DMS53 (cell line): Measurements from ENCODE around the gene KCTD11.
"Not testable (repeated sequence)": the region's sequence is repeated elsewhere in the genome, so short reads cannot be mapped to it uniquely, and the experiment has no call there.

Experiments used
- DNase-seq: peaks from one replicate; lab custom pipeline; 2025; lab: John Stamatoyannopoulos, UW

The KCTD11 gene

DNA sequence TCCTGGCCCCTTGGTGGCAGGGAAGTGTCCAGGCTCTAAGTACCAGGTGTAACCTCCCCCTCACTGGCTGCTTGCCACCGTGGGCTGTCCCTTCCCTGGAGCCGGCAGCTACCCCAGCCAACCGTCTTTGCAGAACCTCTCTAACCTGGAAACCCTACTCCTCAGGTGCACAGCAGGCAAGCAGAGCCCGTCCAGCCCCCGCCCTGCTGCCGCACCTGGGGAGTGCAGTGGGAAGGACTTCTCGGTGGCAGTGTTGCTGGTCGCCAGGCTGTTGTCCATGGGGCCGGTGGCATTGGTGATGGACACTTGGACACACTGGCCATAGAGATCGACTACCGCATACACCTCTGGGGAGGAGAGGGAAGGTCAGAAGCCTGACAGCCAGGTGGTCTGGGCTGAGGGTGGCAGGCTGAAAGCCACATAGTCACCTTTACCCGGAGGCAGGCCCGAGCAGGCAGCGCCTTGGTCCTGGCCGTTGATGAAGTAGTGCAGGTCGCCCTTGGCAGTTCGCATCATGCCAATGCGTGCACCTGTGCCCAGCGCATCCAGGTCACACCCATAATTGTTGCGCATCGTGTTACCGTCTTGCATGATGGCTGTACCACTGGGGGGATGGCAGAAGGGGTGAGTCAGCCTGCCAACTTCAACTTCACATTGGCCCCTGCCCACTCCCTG, 29.3 kb upstream of the KCTD11 start:
- DNase-seq = no peak

GRCh38 chr17:7323731-7324437, 28.1 kb upstream of the KCTD11 start:
- peak; percentile 58 for DNase-seq

GRCh38 chr17:7324438-7324779, 27.6 kb upstream of the KCTD11 start:
- DNase-seq = no peak

DNA sequence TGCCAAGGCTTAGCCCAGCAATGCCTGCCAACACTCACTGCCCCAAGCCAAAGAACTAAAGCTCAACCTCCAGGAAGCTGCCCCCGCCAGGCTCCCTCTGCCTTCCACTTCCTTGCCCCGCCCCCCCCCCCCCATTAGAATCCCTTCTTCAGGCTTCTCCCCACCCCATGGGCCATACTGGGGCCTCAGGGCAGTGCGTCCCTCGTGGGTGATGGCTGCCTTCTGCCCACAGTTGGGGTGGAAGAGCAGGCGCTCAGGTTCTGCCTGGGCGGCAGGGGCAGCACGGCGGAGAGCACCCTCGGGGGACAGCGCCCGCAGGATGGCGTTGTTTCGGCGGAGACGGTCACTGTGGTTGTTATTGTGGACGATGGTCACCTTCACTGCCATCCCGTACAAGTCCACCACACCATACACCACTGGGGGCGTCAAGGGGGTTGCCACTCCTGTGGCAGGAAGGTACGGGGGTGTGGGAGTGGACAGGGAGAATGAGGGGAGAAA, 26.9 kb upstream of the KCTD11 start:
- no peak for DNase-seq

GRCh38 chr17:7326186-7326585, 25.8 kb upstream of the KCTD11 start:
- DNase-seq = no peak

DNA sequence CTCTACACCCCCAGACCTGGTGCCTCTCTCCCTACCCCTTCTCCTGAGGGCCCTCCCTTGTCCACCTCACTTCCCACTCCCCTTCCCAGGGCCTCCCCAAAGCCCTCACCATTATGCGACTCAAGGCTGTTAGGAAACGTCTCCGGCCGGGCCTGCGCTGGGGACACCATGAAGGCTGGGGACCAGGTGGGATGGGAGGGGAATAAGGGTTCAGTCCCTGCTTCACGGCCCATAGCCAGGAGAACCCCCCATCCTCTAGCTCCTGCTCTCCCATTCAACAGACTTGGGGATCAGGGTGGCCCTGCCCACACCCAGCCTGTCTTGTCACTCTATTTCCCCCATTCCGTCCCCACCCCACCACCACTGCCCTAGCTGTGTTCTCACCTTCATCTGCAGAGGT, 24.9 kb upstream of the KCTD11 start:
- no peak for DNase-seq

DNA sequence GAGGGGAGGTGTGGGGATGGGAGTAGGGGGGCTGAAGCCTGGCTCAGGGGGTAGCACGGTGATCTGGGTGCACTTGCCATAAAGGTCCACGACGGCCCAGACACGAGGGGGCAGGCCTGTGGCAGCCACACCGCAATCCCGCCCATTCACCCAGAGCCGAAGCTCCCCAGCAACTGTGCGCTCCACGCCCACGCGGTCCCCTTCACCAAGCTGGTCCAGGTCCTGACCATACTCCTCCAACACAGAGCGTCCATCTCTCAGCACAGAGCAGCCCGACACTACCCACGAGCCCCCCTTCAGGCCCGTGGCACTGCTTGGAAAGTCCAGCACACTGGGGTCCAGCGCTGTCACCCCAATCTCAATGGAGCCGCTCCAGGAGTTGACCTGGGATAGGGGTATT, 24.5 kb upstream of the KCTD11 start:
- no peak for DNase-seq

- no peak for DNase-seq
Measured at GRCh38 chr17:7328009-7328408, 24.0 kb upstream of the KCTD11 start.

- peak; percentile 84 for DNase-seq
Measured at GRCh38 chr17:7328840-7329373, 23.1 kb upstream of the KCTD11 start, which contains the start of gene NEURL4. TSS of gene NEURL4 (minus strand) at chr17:7329335. CDS start at chr17:7329312, 23 bp downstream.

DNA sequence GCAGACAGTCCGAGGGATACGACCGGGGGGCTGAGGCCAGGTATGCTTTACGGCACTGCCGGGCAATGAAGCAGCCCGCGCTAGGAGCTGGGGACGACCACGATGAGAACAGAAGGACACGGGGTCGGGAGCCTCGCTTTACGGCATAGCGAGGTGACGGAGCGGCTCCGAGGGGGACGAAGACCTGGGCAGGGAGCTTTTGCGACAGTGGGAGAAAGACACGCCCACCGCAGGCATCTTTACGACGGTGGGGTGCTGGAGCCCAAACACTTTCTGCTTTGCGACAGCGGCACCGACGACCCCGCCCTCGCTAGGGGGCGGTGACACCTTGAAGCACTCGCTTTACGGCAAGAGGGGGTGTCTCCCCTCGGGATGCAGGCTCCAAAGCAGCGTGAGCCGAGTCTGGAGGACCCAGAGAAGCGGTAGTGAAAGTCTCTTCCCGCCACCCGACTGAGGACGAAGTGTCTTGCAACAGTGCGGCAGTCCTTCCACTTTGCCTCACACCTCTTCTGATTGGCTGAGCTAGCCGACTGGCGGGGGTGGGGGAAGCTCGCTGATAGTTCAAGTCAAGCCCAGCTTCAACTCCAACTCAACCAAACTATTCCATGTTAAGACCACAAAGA, 22.5 kb upstream of the KCTD11 start:
- peak; percentile 100 for DNase-seq

- DNase-seq = peak; percentile 91
Measured at GRCh38 chr17:7329997-7330637, 21.8 kb upstream of the KCTD11 start.

- DNase-seq = no peak
Measured at GRCh38 chr17:7330638-7331015, 21.3 kb upstream of the KCTD11 start.

DNA sequence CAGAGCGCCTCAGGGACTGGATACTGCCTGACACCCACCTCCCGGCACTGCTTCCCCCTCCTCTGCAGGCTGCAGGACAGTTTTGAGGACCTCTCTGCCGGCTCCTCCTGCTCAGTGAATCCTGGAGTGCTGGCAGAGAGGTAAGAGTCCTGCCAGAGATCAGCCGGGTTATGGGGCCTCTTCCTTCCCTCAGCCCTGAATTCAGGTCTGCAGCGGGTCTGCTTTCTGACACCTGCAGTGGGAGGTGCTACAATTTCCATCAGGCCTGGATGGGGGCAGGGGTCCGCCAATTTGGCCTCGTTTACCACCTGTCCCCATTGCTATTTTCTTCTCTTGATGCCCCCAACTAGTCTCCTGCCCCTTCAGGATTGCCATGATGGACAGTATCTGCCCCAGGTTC, 19.9 kb upstream of the KCTD11 start:
- no peak for DNase-seq

DNA sequence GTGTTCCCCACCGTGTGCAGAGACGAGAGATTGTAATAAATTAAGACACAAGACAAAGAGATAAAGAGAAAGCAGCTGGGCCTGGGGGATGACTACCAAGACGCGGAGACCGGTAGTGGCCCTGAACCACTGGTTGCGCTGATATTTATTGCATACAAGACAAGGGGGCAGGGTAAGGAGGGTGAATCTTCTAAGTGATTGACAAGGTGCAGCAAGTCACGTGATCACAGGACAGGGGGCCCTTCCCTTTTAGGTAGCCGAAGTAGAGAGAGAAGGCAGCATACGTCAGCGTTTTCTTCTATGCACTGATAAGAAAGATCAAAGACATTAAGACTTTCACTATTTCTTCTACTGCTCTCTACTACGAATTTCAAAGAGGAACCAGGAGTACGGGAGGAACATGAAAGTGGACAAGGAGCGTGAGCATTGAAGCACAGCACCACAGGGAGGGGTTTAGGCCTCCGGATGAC, 19.3 kb upstream of the KCTD11 start:
- not testable (repeated sequence) for DNase-seq

DNA sequence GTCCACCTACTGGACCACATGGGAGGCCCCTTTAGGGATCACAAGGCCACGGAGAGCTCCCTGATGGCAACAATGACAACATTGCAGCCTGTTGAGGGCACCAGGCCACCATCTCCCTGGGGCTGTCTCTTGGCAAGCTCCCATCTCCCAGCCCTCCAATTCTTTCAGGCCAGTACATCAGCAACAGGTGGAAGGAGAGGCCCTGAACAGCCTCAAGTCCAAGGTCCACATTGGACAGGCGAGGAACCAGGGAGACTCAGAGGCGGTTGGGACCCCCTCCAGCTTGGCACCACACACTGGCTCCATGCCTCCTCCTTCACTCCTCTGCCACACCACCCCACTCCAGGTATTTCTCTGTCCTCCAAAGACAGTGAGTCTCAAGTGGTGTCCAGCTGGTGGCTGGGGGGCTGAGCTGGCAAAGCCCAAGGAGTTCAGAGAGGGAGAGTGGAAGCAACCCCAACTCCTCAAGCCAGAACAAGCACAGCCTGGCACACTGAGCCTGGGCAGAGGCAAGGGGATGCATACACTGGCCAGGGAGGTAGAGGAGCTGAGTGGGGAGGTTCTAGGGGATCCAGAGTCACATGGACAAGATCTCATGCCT, 16.9 kb upstream of the KCTD11 start:
- no peak for DNase-seq

DNA sequence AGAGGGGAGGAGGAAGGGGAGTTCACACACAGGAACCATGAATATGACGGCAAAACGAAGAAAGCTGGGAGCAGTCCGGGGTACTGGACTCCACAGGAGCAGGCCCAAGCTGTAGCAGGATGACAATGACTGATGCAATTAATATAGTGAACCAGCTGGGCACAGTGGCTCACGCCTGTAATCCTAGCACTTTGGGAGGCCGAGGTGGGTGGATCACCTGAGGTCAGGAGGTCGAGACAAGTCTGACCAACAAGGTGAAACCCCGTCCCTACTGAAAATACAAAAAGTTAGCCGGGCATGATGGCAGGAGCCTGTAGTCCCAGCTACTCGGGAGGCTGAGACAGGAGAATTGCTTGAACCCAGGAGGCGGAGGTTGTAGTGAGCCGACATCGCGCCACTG, 16.2 kb upstream of the KCTD11 start:
- DNase-seq = not testable (repeated sequence)

DNA sequence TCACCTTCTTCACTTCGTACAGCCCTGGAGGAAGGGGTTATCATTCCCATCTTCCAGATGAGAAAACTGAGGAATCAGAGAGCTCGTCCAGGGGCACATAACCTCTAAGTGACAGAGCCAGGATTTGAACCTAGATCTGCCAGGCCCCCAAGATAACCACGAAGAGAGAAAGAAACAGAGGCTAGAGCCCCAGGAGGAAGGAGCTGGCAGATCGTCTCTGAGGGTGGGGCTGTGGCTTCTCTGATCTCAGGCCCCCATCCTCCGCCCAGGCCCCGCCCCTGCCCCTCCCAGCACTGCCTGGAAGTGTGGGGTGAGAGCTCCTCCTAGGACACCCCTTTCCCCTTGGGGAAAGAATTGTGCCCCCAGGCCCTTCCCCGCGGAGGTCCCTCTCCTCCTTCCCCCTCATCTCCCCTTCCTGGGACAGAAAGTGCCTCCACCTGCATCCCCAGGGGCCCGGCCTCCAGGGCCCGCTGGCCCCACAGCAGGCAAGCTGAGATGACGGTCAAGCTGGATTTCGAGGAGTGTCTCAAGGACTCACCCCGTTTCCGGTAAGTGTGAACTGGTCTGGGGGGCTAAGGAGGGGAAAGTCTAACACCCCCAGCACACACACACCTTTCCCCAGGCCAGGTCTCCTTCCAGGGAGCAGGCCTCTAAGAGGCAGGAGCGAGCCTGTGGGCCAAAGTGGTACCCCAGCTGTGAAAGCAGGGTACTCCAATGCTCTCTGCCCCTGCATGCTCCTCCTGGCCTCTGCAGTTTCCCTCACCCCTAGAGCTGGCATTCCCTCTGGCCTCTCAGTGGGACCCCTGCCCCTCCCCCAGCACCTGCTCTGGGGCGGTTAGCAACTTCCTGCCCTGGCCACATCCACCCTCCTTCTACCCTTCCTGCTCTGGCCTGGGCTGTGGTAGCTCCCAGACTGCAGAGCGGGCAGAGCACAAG, 15.5 kb upstream of the KCTD11 start, which contains the start of gene ACAP1:
Gene ACAP1, plus strand, starts transcription at position 290 of the 936 bp plus-strand sequence. Its CDS starts 206 bp downstream, at position 496.
- DNase-seq = no peak

DNA sequence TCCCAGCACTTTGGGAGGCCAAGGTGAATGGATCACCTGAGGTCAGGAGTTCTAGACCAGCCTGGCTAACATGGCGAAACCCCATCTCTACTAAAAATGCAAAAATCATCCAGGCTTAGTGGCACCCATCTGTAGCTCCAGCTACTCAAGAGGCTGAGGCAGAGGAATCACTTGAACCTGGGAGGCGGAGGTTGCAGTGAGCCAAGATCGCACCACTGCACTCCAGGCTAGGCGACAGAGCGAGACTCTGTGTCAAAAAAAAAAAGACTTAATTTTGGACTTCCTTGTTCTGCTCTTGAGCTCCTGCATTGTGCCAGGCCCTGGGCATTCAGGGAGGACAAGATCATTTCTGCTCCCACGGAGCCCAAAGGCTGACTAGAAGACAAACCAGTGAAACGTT, 14.4 kb upstream of the KCTD11 start:
- DNase-seq = not testable (repeated sequence)

GRCh38 chr17:7340179-7340578, 11.8 kb upstream of the KCTD11 start:
- DNase-seq = no peak

GRCh38 chr17:7341842-7342241, 10.1 kb upstream of the KCTD11 start:
- DNase-seq = no peak

DNA sequence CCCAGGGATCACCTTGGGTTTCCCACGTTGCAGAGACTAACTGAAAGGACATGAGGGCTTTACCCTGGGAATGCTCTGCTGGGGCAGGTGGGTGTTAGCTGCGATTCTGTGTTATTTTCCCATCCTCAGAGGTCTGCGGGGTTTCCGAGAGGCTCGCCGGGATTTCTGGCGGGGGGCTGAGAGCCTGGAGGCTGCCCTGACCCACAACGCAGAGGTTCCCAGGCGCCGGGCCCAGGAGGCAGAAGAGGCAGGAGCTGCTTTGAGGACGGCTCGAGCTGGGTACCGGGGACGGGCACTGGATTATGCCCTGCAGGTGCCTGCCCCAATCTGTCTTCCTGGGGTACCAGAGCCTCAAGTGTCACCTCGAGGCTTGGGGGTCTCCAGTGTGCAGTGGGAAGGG, 8.7 kb upstream of the KCTD11 start:
- DNase-seq = no peak
